GM21576 (cell line): ENCODE data around the gene BIRC2.

ENCODE experiments used
- ATAC-seq: cut with Tn5 transposase; IDR thresholded peaks from one replicate; pipeline ENCODE4 v1.9.1; 2021; ENCODE audit warnings: mild to moderate bottlenecking, moderate library complexity; ENCODE audit not compliant: unreplicated experiment

The BIRC2 gene

GRCh38 chr11:102322560-102322959, 24.5 kb upstream of the BIRC2 start:
- no peak for ATAC-seq

- ATAC-seq: no peak
Measured at GRCh38 chr11:102323542-102324251, 23.3 kb upstream of the BIRC2 start.

GRCh38 chr11:102325088-102325487, 21.9 kb upstream of the BIRC2 start:
- no peak for ATAC-seq

GRCh38 chr11:102328748-102329147, 18.3 kb upstream of the BIRC2 start:
- no peak for ATAC-seq

GRCh38 chr11:102330231-102330630, 16.8 kb upstream of the BIRC2 start:
- no peak for ATAC-seq

- ATAC-seq: no peak
Measured at GRCh38 chr11:102331341-102331740, 15.7 kb upstream of the BIRC2 start.

GRCh38 chr11:102332611-102332994, 14.4 kb upstream of the BIRC2 start:
- ATAC-seq: no peak

- no peak for ATAC-seq
Measured at GRCh38 chr11:102338479-102339010, 8.5 kb upstream of the BIRC2 start.

GRCh38 chr11:102341311-102341710, 5.7 kb upstream of the BIRC2 start:
- peak; percentile 5 for ATAC-seq

- peak; percentile 60 for ATAC-seq
Measured at GRCh38 chr11:102341844-102342318, 5.1 kb upstream of the BIRC2 start.

GRCh38 chr11:102343809-102344208, 3.2 kb upstream of the BIRC2 start:
- no peak for ATAC-seq

GRCh38 chr11:102345904-102346303, 1.1 kb upstream of the BIRC2 start:
- ATAC-seq: no peak

- no peak for ATAC-seq
Measured at GRCh38 chr11:102346456-102346747, 612 bp upstream of the BIRC2 start.

GRCh38 chr11:102347462-102348370, 702 bp downstream of the BIRC2 start:
- ATAC-seq: peak; percentile 3

GRCh38 chr11:102357116-102357515, 10.1 kb downstream of the BIRC2 start:
- no peak for ATAC-seq

- ATAC-seq: no peak
Measured at GRCh38 chr11:102359372-102359771, 12.4 kb downstream of the BIRC2 start.

- no peak for ATAC-seq
Measured at GRCh38 chr11:102360681-102361080, 13.7 kb downstream of the BIRC2 start.

GRCh38 chr11:102361086-102362031, 14.3 kb downstream of the BIRC2 start:
- peak; percentile 98 for ATAC-seq

- no peak for ATAC-seq
Measured at GRCh38 chr11:102364991-102365390, 18.0 kb downstream of the BIRC2 start.

- no peak for ATAC-seq
Measured at GRCh38 chr11:102367364-102367763, 20.4 kb downstream of the BIRC2 start.

- peak; percentile 100 for ATAC-seq
Measured at GRCh38 chr11:102368472-102368871, 21.5 kb downstream of the BIRC2 start.
